Measurements from ENCODE around the gene C1orf21.

C1orf21 gene

DNA sequence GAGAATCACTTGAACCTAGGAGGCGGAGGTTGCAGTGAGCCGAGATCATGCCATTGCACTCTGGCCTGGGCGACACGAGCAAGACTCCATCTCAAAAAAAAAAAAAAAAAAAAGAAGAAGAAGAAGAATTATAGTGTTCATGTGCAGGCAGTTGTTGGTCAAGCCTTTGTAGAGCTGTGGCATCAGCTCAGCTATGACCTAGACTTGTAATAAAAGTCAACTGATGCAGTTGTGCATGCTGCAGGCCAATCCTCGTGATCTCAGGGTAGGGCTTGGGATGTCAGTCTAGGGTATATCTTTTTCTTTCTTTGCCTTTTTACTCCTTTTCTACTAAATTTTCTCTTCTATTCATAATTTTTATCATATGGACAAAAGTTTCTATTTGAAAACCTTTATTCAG is 76.2 kb downstream of the C1orf21 start:
- no peak overlapping the region for H2AFZ ChIP-seq (ENCODE audit: low read length)
- H3K9ac ChIP-seq (ENCODE audit: low read depth, low read length, poor library complexity, severe bottlenecking) = no peak overlapping the region
- no peaks in the 10 kb centered on the region for H3F3A ChIP-seq (ENCODE audit: low read depth)
- no peaks in the 10 kb centered on the region for H3K4me1 ChIP-seq (ENCODE audit: insufficient read depth, low read length, poor library complexity, severe bottlenecking)
- H3K36me3 ChIP-seq (ENCODE audit: insufficient read depth, low read length) = no peaks in the 10 kb centered on the region
- H3K79me2 ChIP-seq (ENCODE audit: insufficient read depth, low read length) = no peaks in the 10 kb centered on the region
- no peaks in the 10 kb centered on the region for H3K9me3 ChIP-seq (ENCODE audit: insufficient read depth, low read depth, low read length)
- H3K27me3 ChIP-seq (ENCODE audit: insufficient read depth, low read length, poor library complexity, severe bottlenecking) = no peaks in the 10 kb centered on the region
- H3K9me2 ChIP-seq (replicated peaks; ENCODE audit: low read depth, low read length) = no peaks in the 10 kb centered on the region
- H3K4me2 ChIP-seq (ENCODE audit: low read depth, low read length, poor library complexity, severe bottlenecking) = no peak overlapping the region
- H4K20me1 ChIP-seq (ENCODE audit: insufficient read depth, low read length, poor library complexity, severe bottlenecking) = no peaks in the 10 kb centered on the region
- no peak for TF ChIP-seq EZH2phosphoT487 (IDR thresholded peaks at IDR 0.05; ENCODE audit: borderline replicate concordance)
- TF ChIP-seq, protein P1, sequence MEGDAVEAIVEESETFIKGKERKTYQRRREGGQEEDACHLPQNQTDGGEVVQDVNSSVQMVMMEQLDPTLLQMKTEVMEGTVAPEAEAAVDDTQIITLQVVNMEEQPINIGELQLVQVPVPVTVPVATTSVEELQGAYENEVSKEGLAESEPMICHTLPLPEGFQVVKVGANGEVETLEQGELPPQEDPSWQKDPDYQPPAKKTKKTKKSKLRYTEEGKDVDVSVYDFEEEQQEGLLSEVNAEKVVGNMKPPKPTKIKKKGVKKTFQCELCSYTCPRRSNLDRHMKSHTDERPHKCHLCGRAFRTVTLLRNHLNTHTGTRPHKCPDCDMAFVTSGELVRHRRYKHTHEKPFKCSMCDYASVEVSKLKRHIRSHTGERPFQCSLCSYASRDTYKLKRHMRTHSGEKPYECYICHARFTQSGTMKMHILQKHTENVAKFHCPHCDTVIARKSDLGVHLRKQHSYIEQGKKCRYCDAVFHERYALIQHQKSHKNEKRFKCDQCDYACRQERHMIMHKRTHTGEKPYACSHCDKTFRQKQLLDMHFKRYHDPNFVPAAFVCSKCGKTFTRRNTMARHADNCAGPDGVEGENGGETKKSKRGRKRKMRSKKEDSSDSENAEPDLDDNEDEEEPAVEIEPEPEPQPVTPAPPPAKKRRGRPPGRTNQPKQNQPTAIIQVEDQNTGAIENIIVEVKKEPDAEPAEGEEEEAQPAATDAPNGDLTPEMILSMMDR (conservative IDR thresholded peaks at IDR 0.05; ENCODE audit: low read length) = no peak
- H3K4me3 ChIP-seq (ENCODE audit: low read length, poor library complexity, severe bottlenecking) = no peak overlapping the region

GRCh38 chr1:184463680-184464079 is 76.9 kb downstream of the C1orf21 start:
- no peak overlapping the region for H3K9ac ChIP-seq (ENCODE audit: low read depth, low read length, poor library complexity, severe bottlenecking)
- TF ChIP-seq, protein P1 (conservative IDR thresholded peaks at IDR 0.05; ENCODE audit: low read length) = no peak
- TF ChIP-seq EZH2phosphoT487 (IDR thresholded peaks at IDR 0.05; ENCODE audit: borderline replicate concordance) = no peak
- H3K4me3 ChIP-seq (ENCODE audit: low read length, poor library complexity, severe bottlenecking) = no peak overlapping the region
- no peaks in the 10 kb centered on the region for H3K4me1 ChIP-seq (ENCODE audit: insufficient read depth, low read length, poor library complexity, severe bottlenecking)
- no peaks in the 10 kb centered on the region for H4K20me1 ChIP-seq (ENCODE audit: insufficient read depth, low read length, poor library complexity, severe bottlenecking)
- H3K4me2 ChIP-seq (ENCODE audit: low read depth, low read length, poor library complexity, severe bottlenecking) = no peak overlapping the region
- H2AFZ ChIP-seq (ENCODE audit: low read length) = no peak overlapping the region
- H3K9me2 ChIP-seq (replicated peaks; ENCODE audit: low read depth, low read length) = no peaks in the 10 kb centered on the region
- H3K27me3 ChIP-seq (ENCODE audit: insufficient read depth, low read length, poor library complexity, severe bottlenecking) = no peaks in the 10 kb centered on the region
- no peaks in the 10 kb centered on the region for H3F3A ChIP-seq (ENCODE audit: low read depth)
- no peaks in the 10 kb centered on the region for H3K79me2 ChIP-seq (ENCODE audit: insufficient read depth, low read length)
- no peaks in the 10 kb centered on the region for H3K36me3 ChIP-seq (ENCODE audit: insufficient read depth, low read length)
- H3K9me3 ChIP-seq (ENCODE audit: insufficient read depth, low read depth, low read length) = no peaks in the 10 kb centered on the region

GRCh38 chr1:184464757-184465156 is 77.9 kb downstream of the C1orf21 start:
- no peak overlapping the region for H2AFZ ChIP-seq (ENCODE audit: low read length)
- no peaks in the 10 kb centered on the region for H3K4me1 ChIP-seq (ENCODE audit: insufficient read depth, low read length, poor library complexity, severe bottlenecking)
- H3K27me3 ChIP-seq (ENCODE audit: insufficient read depth, low read length, poor library complexity, severe bottlenecking) = no peaks in the 10 kb centered on the region
- H3F3A ChIP-seq (ENCODE audit: low read depth) = no peaks in the 10 kb centered on the region
- no peaks in the 10 kb centered on the region for H3K9me2 ChIP-seq (replicated peaks; ENCODE audit: low read depth, low read length)
- no peak overlapping the region for H3K4me3 ChIP-seq (ENCODE audit: low read length, poor library complexity, severe bottlenecking)
- no peaks in the 10 kb centered on the region for H3K36me3 ChIP-seq (ENCODE audit: insufficient read depth, low read length)
- no peak for TF ChIP-seq EZH2phosphoT487 (IDR thresholded peaks at IDR 0.05; ENCODE audit: borderline replicate concordance)
- TF ChIP-seq, protein P1 (conservative IDR thresholded peaks at IDR 0.05; ENCODE audit: low read length) = no peak
- no peaks in the 10 kb centered on the region for H3K9me3 ChIP-seq (ENCODE audit: insufficient read depth, low read depth, low read length)
- no peaks in the 10 kb centered on the region for H3K79me2 ChIP-seq (ENCODE audit: insufficient read depth, low read length)
- no peaks in the 10 kb centered on the region for H4K20me1 ChIP-seq (ENCODE audit: insufficient read depth, low read length, poor library complexity, severe bottlenecking)
- no peak overlapping the region for H3K9ac ChIP-seq (ENCODE audit: low read depth, low read length, poor library complexity, severe bottlenecking)
- H3K4me2 ChIP-seq (ENCODE audit: low read depth, low read length, poor library complexity, severe bottlenecking) = no peak overlapping the region
